GM23338 (cell line): Measurements from ENCODE around the gene MEGF6. TPM values are rescaled to one million over a fixed set of nuclear protein-coding genes. Genes with fewer than 3 reads are reported as not detected.

ENCODE experiments used
- ATAC-seq: fragments of 200-7000 bp; cut with Tn5 transposase; 3 replicates; pipeline ENCODE4 v1.9.1; 2020
- DNase-seq: peaks from one replicate; pipeline ENCODE4 v3.0.0-alpha.2; 2015; ENCODE audit warnings: low spot score
- H2AFZ ChIP-seq: fragments of 200-600 bp; sonication (generic); 2 replicates; pipeline ENCODE4 v1.8.0; 2016; ENCODE audit warnings: antibody characterized with exemption, mild to moderate bottlenecking, moderate library complexity
- H3F3A ChIP-seq: fragments of 200-600 bp; sonication (generic); replicated peaks from 2 replicates; pipeline ENCODE4 v1.8.0; 2017; ENCODE audit warnings: antibody characterized with exemption, mixed run types, low read depth
- H3K27ac ChIP-seq: fragments of 200-600 bp; sonication (generic); 2 replicates; pipeline ENCODE4 v1.6.1; 2016; ENCODE audit warnings: low read depth
- H3K27me3 ChIP-seq: fragments of 200-600 bp; sonication (generic); 2 replicates; pipeline ENCODE4 v1.8.0; 2016; ENCODE audit warnings: mild to moderate bottlenecking, mixed run types, moderate library complexity; ENCODE audit not compliant: insufficient read depth
- H3K36me3 ChIP-seq: fragments of 200-600 bp; sonication (generic); 2 replicates; pipeline ENCODE4 v1.8.0; 2016; ENCODE audit warnings: mild to moderate bottlenecking; ENCODE audit not compliant: insufficient read depth
- H3K4me1 ChIP-seq: fragments of 200-600 bp; sonication (generic); 2 replicates; pipeline ENCODE4 v1.8.0; 2016; ENCODE audit warnings: mild to moderate bottlenecking, moderate library complexity; ENCODE audit not compliant: insufficient read depth
- H3K4me2 ChIP-seq: fragments of 200-600 bp; sonication (generic); 2 replicates; pipeline ENCODE4 v1.7.1; 2017; ENCODE audit warnings: mixed run types
- H3K4me3 ChIP-seq: fragments of 200-600 bp; sonication (generic); 2 replicates; pipeline ENCODE4 v1.6.1; 2016; ENCODE audit warnings: mixed run types
- H3K79me2 ChIP-seq: fragments of 200-600 bp; sonication (generic); replicated peaks from 2 replicates; pipeline ENCODE4 v1.8.0; 2017; ENCODE audit warnings: mild to moderate bottlenecking; ENCODE audit not compliant: insufficient read depth
- H3K9me2 ChIP-seq: fragments of 200-600 bp; sonication (generic); 2 replicates; pipeline ENCODE4 v1.8.0; 2017; ENCODE audit not compliant: insufficient read depth
- H4K20me1 ChIP-seq: fragments of 200-600 bp; sonication (generic); replicated peaks from 2 replicates; pipeline ENCODE4 v1.8.0; 2017; ENCODE audit warnings: mild to moderate bottlenecking; ENCODE audit not compliant: insufficient read depth
- H3K27ac Mint-ChIP-seq: 2 replicates; pipeline ENCODE4 v1.8.0; 2020; ENCODE audit warnings: inconsistent platforms, mild to moderate bottlenecking, moderate library complexity, mixed read lengths
- H3K27me3 Mint-ChIP-seq: 3 replicates; pipeline ENCODE4 v1.8.0; 2022; ENCODE audit warnings: low read depth, mild to moderate bottlenecking, moderate library complexity, mixed read lengths, inconsistent platforms; ENCODE audit not compliant: insufficient read depth, poor library complexity
- H3K36me3 Mint-ChIP-seq: 3 replicates; pipeline ENCODE4 v1.8.0; 2021; ENCODE audit warnings: low read depth, mild to moderate bottlenecking, inconsistent platforms, moderate library complexity, mixed read lengths
- H3K4me1 Mint-ChIP-seq: 3 replicates; pipeline ENCODE4 v1.8.0; 2020; ENCODE audit warnings: mild to moderate bottlenecking, inconsistent platforms, mixed read lengths
- H3K4me3 Mint-ChIP-seq: 3 replicates; pipeline ENCODE4 v1.8.0; 2021; ENCODE audit warnings: moderate library complexity, mild to moderate bottlenecking, inconsistent platforms, mixed read lengths
- H3K9me3 Mint-ChIP-seq: 3 replicates; pipeline ENCODE4 v1.8.0; 2020; ENCODE audit warnings: moderate library complexity, mild to moderate bottlenecking, inconsistent platforms, mixed read lengths
- CREB1 ChIP-seq: fragments of 250-450 bp; sonication (Bioruptor Pico); IDR thresholded peaks from 2 replicates; pipeline ENCODE4 v1.5.0; 2020; ENCODE audit warnings: low read depth, mild to moderate bottlenecking, moderate library complexity
- EZH2 ChIP-seq: fragments of 200-600 bp; sonication (generic); IDR thresholded peaks from one replicate; pipeline ENCODE4 v1.8.0; 2017; ENCODE audit warnings: antibody characterized with exemption, mild to moderate bottlenecking, low read depth; ENCODE audit not compliant: unreplicated experiment
- EZH2phosphoT487 ChIP-seq: fragments of 200-600 bp; sonication (generic); IDR thresholded peaks from one replicate; pipeline ENCODE4 v1.8.1; 2018; ENCODE audit warnings: antibody characterized with exemption; ENCODE audit not compliant: unreplicated experiment
- JUNB ChIP-seq: IDR thresholded peaks from one replicate; pipeline ENCODE4 v1.6.1; 2016; ENCODE audit warnings: antibody characterized with exemption; ENCODE audit not compliant: unreplicated experiment
- NANOG ChIP-seq: IDR thresholded peaks from 2 replicates; pipeline ENCODE4 v1.6.1; 2016; ENCODE audit warnings: antibody characterized with exemption, borderline replicate concordance
- POLR2AphosphoS5 ChIP-seq: IDR thresholded peaks from 2 replicates; pipeline ENCODE4 v1.6.1; 2016; ENCODE audit warnings: antibody characterized with exemption, low read depth
- STAT1 ChIP-seq: IDR thresholded peaks from one replicate; pipeline ENCODE4 v1.6.1; 2016; ENCODE audit warnings: antibody characterized with exemption; ENCODE audit not compliant: unreplicated experiment
- ZNF114 ChIP-seq: fragments of 250-450 bp; sonication (Bioruptor Pico); IDR thresholded peaks from 2 replicates; pipeline ENCODE4 v1.5.0; 2020; ENCODE audit warnings: mild to moderate bottlenecking, moderate library complexity
- ZNF331 ChIP-seq: fragments of 250-450 bp; sonication (Bioruptor Pico); IDR thresholded peaks from 2 replicates; pipeline ENCODE4 v1.5.0; 2020; ENCODE audit warnings: low read depth, mild to moderate bottlenecking, moderate library complexity
- ZNF462 ChIP-seq: fragments of 250-450 bp; sonication (Bioruptor Pico); IDR thresholded peaks from 2 replicates; pipeline ENCODE4 v1.5.0; 2020; ENCODE audit warnings: mild to moderate bottlenecking, moderate library complexity
- polyA plus RNA-seq: library from polyadenylated mRNA; unstranded; fragments of >200 nt; fragmentation: Nextera tagmentation; extraction: Ambion mirVana; gene quantifications from 2 replicates; pipeline ENCODE4 v1.2.1, GENCODE V29; 2016
- total RNA-seq: library from RNA; depleted of rRNA; stranded (reverse); fragments of >200 nt; shearing (Covaris generic); gene quantifications from 2 replicates; pipeline ENCODE4 v1.2.3, GENCODE V29; 2014

MEGF6 gene
- total and polyA plus RNA-seq, 2 experiments from 2014 or later: 4.0 to 21.4 TPM

DNA sequence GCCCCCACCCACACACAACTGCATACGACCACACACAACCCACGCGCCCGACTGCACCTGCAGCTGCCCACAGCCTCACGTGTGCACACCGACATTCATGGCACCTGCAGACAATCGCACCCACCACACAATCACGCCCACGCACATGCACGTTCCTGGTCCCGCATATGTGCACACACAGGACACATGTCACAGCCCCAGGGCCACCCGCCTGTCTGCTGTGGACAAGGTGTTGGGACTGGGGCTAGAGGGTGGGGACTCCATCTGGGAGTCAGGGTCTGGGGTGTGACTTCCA is 100.4 kb downstream of the MEGF6 start (continued):
- TF ChIP-seq ZNF462 (CRISPR knock-in tag) (no peak), POLR2AphosphoS5 (no peak), JUNB (no peak), ZNF331 (no peak)

- Histone ChIP-seq H3K27ac (no peak overlapping the region), H3K36me3 (no peaks in the 10 kb centered on the region), H3K4me1 (no peaks in the 10 kb centered on the region), H3K9me2 (no peaks in the 10 kb centered on the region), H3K4me3 (no peak overlapping the region), H3K79me2 (no peaks in the 10 kb centered on the region), H3F3A (no peaks in the 10 kb centered on the region), H4K20me1 (no peaks in the 10 kb centered on the region; the same call in 1 of the 2 replicates), H3K4me2 (no peak overlapping the region), H2AFZ (no peak overlapping the region), H3K27me3 (no peaks in the 10 kb centered on the region)
- DNase-seq: no peak
- H3K4me3 Mint-ChIP-seq: no peak overlapping the region
- H3K27ac Mint-ChIP-seq: no peak overlapping the region
- no peaks in the 10 kb centered on the region; the same call in 2 of the 3 replicates for H3K4me1 Mint-ChIP-seq
- peaks cover 2% of the 10 kb centered on the region; the same call in 1 of the 3 replicates for H3K36me3 Mint-ChIP-seq
- H3K27me3 Mint-ChIP-seq: peaks cover 4% of the 10 kb centered on the region
- no peak for ATAC-seq
- no peaks in the 10 kb centered on the region for H3K9me3 Mint-ChIP-seq
- TF ChIP-seq NANOG (no peak), EZH2 (no peak), ZNF462 (CRISPR knock-in tag) (no peak), CREB1 (no peak), JUNB (no peak), STAT1 (no peak), ZNF331 (no peak), EZH2phosphoT487 (no peak), ZNF114 (no peak)
Measured at GRCh38 chr1:3510136-3510955, 101.0 kb downstream of the MEGF6 start.
